HepG2 (cell line): ENCODE results near the gene KLHL12. TPM values are rescaled to one million over a fixed set of nuclear protein-coding genes. Genes with fewer than 3 reads are reported as not detected.

Experiments
- BCL6 ChIP-seq: IDR thresholded peaks from 2 replicates; pipeline ENCODE4 v1.6.1; 2016; ENCODE audit warnings: missing genetic modification reagents, missing compliant biosample characterization
- HCFC1 ChIP-seq: fragments of 150-350 bp; IDR thresholded peaks from 2 replicates; pipeline ENCODE4 v1.6.1; 2014; ENCODE audit warnings: low read depth, low read length
- HMG20A ChIP-seq: IDR thresholded peaks from 2 replicates; pipeline ENCODE4 v1.6.1; 2016; ENCODE audit warnings: borderline replicate concordance
- IKZF4 ChIP-seq: sonication (generic); formaldehyde crosslinking; IDR thresholded peaks from 2 replicates; pipeline ENCODE4 v1.5.1; 2020; ENCODE audit warnings: borderline replicate concordance, mild to moderate bottlenecking, low read depth, missing genetic modification reagents; ENCODE audit errors: not compliant biosample characterization
- KLF6 ChIP-seq: IDR thresholded peaks from 2 replicates; pipeline ENCODE4 v1.8.0; 2016; ENCODE audit warnings: missing biosample characterization, missing genetic modification reagents
- PRDM10 ChIP-seq: sonication (generic); formaldehyde crosslinking; IDR thresholded peaks from 2 replicates; pipeline ENCODE4 v1.4.0; 2020; ENCODE audit warnings: low read depth, missing genetic modification reagents
- RFX5 ChIP-seq: IDR thresholded peaks from 2 replicates; pipeline ENCODE4 v1.6.1; 2011; ENCODE audit warnings: low read depth, low read length, improper control_type of control experiment
- SMARCC2 ChIP-seq: fragments of 450-650 bp; IDR thresholded peaks from 2 replicates; pipeline ENCODE4 v1.6.1; 2017; ENCODE audit warnings: antibody characterized with exemption, mild to moderate bottlenecking
- SNAI1 ChIP-seq: sonication (generic); formaldehyde crosslinking; IDR thresholded peaks from 2 replicates; pipeline ENCODE4 v1.5.0; 2020; ENCODE audit warnings: mild to moderate bottlenecking, missing genetic modification reagents, borderline replicate concordance
- TFE3 ChIP-seq: IDR thresholded peaks from 2 replicates; pipeline ENCODE4 v1.6.1; 2016
- ZNF235 ChIP-seq: sonication (generic); formaldehyde crosslinking; IDR thresholded peaks from 2 replicates; pipeline ENCODE4 v1.8.1; 2023; ENCODE audit warnings: mild to moderate bottlenecking, missing genetic modification reagents, borderline replicate concordance
- ZNF282 ChIP-seq: fragments of 450-650 bp; IDR thresholded peaks from 2 replicates; pipeline ENCODE4 v1.6.1; 2018; ENCODE audit not compliant: partially characterized antibody
- ZNF562 ChIP-seq: sonication (generic); formaldehyde crosslinking; IDR thresholded peaks from 2 replicates; pipeline ENCODE4 v1.8.0; 2022; ENCODE audit warnings: missing genetic modification reagents, borderline replicate concordance
- ZNF674 ChIP-seq: sonication (generic); formaldehyde crosslinking; IDR thresholded peaks from 2 replicates; pipeline ENCODE4 v1.5.0; 2020; ENCODE audit warnings: low read depth, mild to moderate bottlenecking, missing genetic modification reagents
- polyA plus RNA-seq, 8 experiments: library from polyadenylated mRNA; depleted of rRNA in 3 of 8; stranded (reverse) in 7 of 8; unstranded in 1 of 8; fragments of >200 nt; fragmentation: Illumina TruSeq in 4 of 8; extraction: Trizol in 4 of 8; gene quantifications; 2 replicates each; pipeline versions ENCODE4 v1.2.1 to v1.2.3, GENCODE V29; 2011 to 2016; ENCODE audit warnings: low read depth in 4 of 8, missing spikeins in 1 of 8, mixed read lengths in 1 of 8; ENCODE audit not compliant: insufficient read depth in 1 of 8
- total RNA-seq, 5 experiments: library from RNA; depleted of rRNA; stranded (reverse); fragments of >200 nt; fragmentation: Illumina TruSeq; extraction: Trizol; gene quantifications; 2 replicates each; pipeline ENCODE4 v1.2.3, GENCODE V29; 2016; ENCODE audit warnings: low read depth in 1 of 5
- TF ChIP-seq, protein P1 (sequence below): IDR thresholded peaks from 2 replicates; pipeline ENCODE4 v1.6.1; 2012; ENCODE audit warnings: low read depth, low read length, improper control_type of control experiment
- TF ChIP-seq, protein P2 (sequence below): sonication (generic); formaldehyde crosslinking; IDR thresholded peaks from 2 replicates; pipeline ENCODE4 v1.5.0; 2020; ENCODE audit warnings: missing genetic modification reagents, mild to moderate bottlenecking, borderline replicate concordance
- TF ChIP-seq, protein P3 (sequence below): fragments of 450-650 bp; IDR thresholded peaks from 2 replicates; pipeline ENCODE4 v1.6.1; 2017
- TF ChIP-seq, protein P4 (sequence below): sonication (generic); formaldehyde crosslinking; IDR thresholded peaks from 2 replicates; pipeline ENCODE4 v1.5.0; 2020; ENCODE audit warnings: missing genetic modification reagents

Gene KLHL12
- total and polyA plus RNA-seq, 2 of the 13 experiments (the other 11 are each of a cell fraction or from before 2014, with no cell fraction given), result 19.2 to 25.2 TPM

GRCh38 chr1:202860744-202861419 lies 66.2 kb downstream of the KLHL12 start (continued):
- no peak for TF ChIP-seq IKZF4
- no peak for TF ChIP-seq BCL6 (CRISPR knock-in tag)
- TF ChIP-seq SMARCC2, result no peak
- TF ChIP-seq ZNF562 (CRISPR knock-in tag), result no peak
- TF ChIP-seq ZNF282, result no peak
- TF ChIP-seq RFX5, result no peak
- no peak for TF ChIP-seq HCFC1
- TF ChIP-seq, protein P1, sequence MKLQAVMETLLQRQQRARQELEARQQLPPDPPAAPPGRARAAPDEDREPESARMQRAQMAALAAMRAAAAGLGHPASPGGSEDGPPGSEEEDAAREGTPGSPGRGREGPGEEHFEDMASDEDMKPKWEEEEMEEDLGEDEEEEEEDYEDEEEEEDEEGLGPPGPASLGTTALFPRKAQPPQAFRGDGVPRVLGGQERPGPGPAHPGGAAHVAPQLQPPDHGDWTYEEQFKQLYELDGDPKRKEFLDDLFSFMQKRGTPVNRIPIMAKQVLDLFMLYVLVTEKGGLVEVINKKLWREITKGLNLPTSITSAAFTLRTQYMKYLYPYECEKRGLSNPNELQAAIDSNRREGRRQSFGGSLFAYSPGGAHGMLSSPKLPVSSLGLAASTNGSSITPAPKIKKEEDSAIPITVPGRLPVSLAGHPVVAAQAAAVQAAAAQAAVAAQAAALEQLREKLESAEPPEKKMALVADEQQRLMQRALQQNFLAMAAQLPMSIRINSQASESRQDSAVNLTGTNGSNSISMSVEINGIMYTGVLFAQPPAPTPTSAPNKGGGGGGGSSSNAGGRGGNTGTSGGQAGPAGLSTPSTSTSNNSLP, result no peak
- TF ChIP-seq, protein P2, sequence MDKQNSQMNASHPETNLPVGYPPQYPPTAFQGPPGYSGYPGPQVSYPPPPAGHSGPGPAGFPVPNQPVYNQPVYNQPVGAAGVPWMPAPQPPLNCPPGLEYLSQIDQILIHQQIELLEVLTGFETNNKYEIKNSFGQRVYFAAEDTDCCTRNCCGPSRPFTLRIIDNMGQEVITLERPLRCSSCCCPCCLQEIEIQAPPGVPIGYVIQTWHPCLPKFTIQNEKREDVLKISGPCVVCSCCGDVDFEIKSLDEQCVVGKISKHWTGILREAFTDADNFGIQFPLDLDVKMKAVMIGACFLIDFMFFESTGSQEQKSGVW, result no peak
- TF ChIP-seq, protein P3, sequence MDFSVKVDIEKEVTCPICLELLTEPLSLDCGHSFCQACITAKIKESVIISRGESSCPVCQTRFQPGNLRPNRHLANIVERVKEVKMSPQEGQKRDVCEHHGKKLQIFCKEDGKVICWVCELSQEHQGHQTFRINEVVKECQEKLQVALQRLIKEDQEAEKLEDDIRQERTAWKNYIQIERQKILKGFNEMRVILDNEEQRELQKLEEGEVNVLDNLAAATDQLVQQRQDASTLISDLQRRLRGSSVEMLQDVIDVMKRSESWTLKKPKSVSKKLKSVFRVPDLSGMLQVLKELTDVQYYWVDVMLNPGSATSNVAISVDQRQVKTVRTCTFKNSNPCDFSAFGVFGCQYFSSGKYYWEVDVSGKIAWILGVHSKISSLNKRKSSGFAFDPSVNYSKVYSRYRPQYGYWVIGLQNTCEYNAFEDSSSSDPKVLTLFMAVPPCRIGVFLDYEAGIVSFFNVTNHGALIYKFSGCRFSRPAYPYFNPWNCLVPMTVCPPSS, result no peak
- TF ChIP-seq TFE3 (CRISPR knock-in tag), result no peak; the same call in 1 of the 2 replicates
- no peak for TF ChIP-seq ZNF674 (CRISPR knock-in tag)
- no peak; the same call in 1 of the 2 replicates for TF ChIP-seq KLF6 (CRISPR knock-in tag)
- no peak for TF ChIP-seq ZNF235
- TF ChIP-seq, protein P4, sequence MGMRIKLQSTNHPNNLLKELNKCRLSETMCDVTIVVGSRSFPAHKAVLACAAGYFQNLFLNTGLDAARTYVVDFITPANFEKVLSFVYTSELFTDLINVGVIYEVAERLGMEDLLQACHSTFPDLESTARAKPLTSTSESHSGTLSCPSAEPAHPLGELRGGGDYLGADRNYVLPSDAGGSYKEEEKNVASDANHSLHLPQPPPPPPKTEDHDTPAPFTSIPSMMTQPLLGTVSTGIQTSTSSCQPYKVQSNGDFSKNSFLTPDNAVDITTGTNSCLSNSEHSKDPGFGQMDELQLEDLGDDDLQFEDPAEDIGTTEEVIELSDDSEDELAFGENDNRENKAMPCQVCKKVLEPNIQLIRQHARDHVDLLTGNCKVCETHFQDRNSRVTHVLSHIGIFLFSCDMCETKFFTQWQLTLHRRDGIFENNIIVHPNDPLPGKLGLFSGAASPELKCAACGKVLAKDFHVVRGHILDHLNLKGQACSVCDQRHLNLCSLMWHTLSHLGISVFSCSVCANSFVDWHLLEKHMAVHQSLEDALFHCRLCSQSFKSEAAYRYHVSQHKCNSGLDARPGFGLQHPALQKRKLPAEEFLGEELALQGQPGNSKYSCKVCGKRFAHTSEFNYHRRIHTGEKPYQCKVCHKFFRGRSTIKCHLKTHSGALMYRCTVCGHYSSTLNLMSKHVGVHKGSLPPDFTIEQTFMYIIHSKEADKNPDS, result peak; percentile 20; the same call in 1 of the 2 replicates
- TF ChIP-seq SNAI1 (CRISPR knock-in tag), result no peak
- TF ChIP-seq HMG20A, result no peak
- TF ChIP-seq PRDM10, result no peak
